H1 (cell line): ENCODE measurements around the gene OR7A10. TPM values are rescaled to one million over a fixed set of nuclear protein-coding genes. Genes with fewer than 3 reads are reported as not detected.

Source experiments
- CTCF ChIA-PET: fragments of 300-600 bp; sonication (Branson Sonifier 250); formaldehyde crosslinking; loops from one replicate; lab custom pipeline; 2021; ENCODE audit not compliant: partially characterized antibody; lab: Charles Lee
- POLR2A ChIA-PET: fragments of 300-600 bp; sonication (Branson Sonifier 250); formaldehyde crosslinking; loops from one replicate; lab custom pipeline; 2021; ENCODE audit warnings: inconsistent platforms; ENCODE audit not compliant: partially characterized antibody; lab: Charles Lee
- DNase-seq, 2 experiments: peaks; one replicate each; pipeline versions ENCODE4 v3.0.0 to v3.0.0-alpha.2; 2010 to 2022; ENCODE audit warnings: low spot score in 2 of 2, low read depth in 1 of 2, mixed read lengths in 1 of 2
- FAIRE-seq: peaks from 2 replicates; lab custom pipeline; 2011; peaks lifted over from hg19 to GRCh38; lab: Jason Lieb, UNC
- H2AFZ ChIP-seq: 2 replicates; pipeline ENCODE4 v1.8.1; 2012; ENCODE audit warnings: low read length, inconsistent platforms
- H2AK5ac ChIP-seq: 2 replicates; pipeline ENCODE4 v1.6.1; 2013; ENCODE audit warnings: low read depth, low read length
- H2BK120ac ChIP-seq: replicated peaks from 2 replicates; pipeline ENCODE3; 2013; ENCODE audit warnings: low read depth, low read length, inconsistent platforms
- H2BK12ac ChIP-seq: 2 replicates; pipeline ENCODE4 v1.6.1; 2013; ENCODE audit warnings: low read depth, low read length
- H2BK15ac ChIP-seq: 2 replicates; pipeline ENCODE4 v1.6.1; 2013; ENCODE audit warnings: low read length
- H2BK20ac ChIP-seq: 2 replicates; pipeline ENCODE4 v1.6.1; 2013; ENCODE audit warnings: low read length
- H2BK5ac ChIP-seq: 2 replicates; pipeline ENCODE4 v1.6.1; 2013; ENCODE audit warnings: low read depth, low read length
- H3K14ac ChIP-seq: 2 replicates; pipeline ENCODE4 v1.6.1; 2013; ENCODE audit warnings: inconsistent platforms; ENCODE audit not compliant: insufficient read length
- H3K18ac ChIP-seq: 2 replicates; pipeline ENCODE4 v1.6.1; 2013; ENCODE audit warnings: low read length; ENCODE audit errors: extremely low read depth
- H3K23ac ChIP-seq: 2 replicates; pipeline ENCODE4 v1.6.1; 2013; ENCODE audit warnings: inconsistent platforms; ENCODE audit not compliant: insufficient read length
- H3K23me2 ChIP-seq: 2 replicates; pipeline ENCODE4 v1.6.1; 2013; ENCODE audit warnings: low read depth, low read length
- H3K27ac ChIP-seq: 2 replicates; pipeline ENCODE4 v1.6.1; 2011; ENCODE audit warnings: low read depth, low read length, inconsistent platforms
- H3K27me3 ChIP-seq, 4 experiments: replicated peaks in 1 of 4; 1 replicate in 1 of 4; 2 replicates in 3 of 4; pipeline versions ENCODE4 v1.6.1 to v1.8.1; 2011 to 2013; ENCODE audit warnings: low read length in 3 of 4, mild to moderate bottlenecking in 3 of 4, inconsistent platforms in 2 of 4, mixed read lengths in 2 of 4, moderate library complexity in 1 of 4; ENCODE audit not compliant: control insufficient read depth in 3 of 4, insufficient read depth in 3 of 4; ENCODE audit errors: extremely low read depth in 1 of 4
- H3K36me3 ChIP-seq, 4 experiments: 2 replicates each; pipeline versions ENCODE4 v1.6.1 to v1.8.1; 2011 to 2013; ENCODE audit warnings: mild to moderate bottlenecking in 4 of 4, low read length in 3 of 4, moderate library complexity in 2 of 4, control low read depth in 1 of 4, inconsistent platforms in 1 of 4; ENCODE audit not compliant: insufficient read depth in 4 of 4, control insufficient read depth in 2 of 4
- H3K4ac ChIP-seq: replicated peaks from 2 replicates; pipeline ENCODE3; 2013; ENCODE audit warnings: low read length, low read depth, mixed read lengths, inconsistent platforms; ENCODE audit not compliant: insufficient read length
- H3K4me1 ChIP-seq, 4 experiments: replicated peaks in 1 of 4; 1 replicate in 1 of 4; 2 replicates in 3 of 4; pipeline versions ENCODE4 v1.6.1 to v1.8.1; 2011 to 2013; ENCODE audit warnings: low read length in 3 of 4, inconsistent platforms in 2 of 4, mixed read lengths in 1 of 4; ENCODE audit not compliant: insufficient read depth in 4 of 4, control insufficient read depth in 3 of 4
- H3K4me2 ChIP-seq, 2 experiments: 2 replicates each; pipeline versions ENCODE4 v1.6.1 to v1.8.1; 2011 to 2013; ENCODE audit warnings: low read depth in 2 of 2, low read length in 2 of 2, control low read depth in 1 of 2, inconsistent platforms in 1 of 2, mild to moderate bottlenecking in 1 of 2; ENCODE audit not compliant: insufficient read depth in 1 of 2
- H3K4me3 ChIP-seq, 4 experiments: fragments of 200-600, 300-600 bp in 1 of 4; sonication (generic), shearing (Covaris generic), sonication (Bioruptor Twin) in 1 of 4; 2 replicates each; pipeline versions ENCODE4 v1.5.1 to v1.8.1; 2011 to 2016; ENCODE audit warnings: low read length in 4 of 4, low read depth in 3 of 4, control low read depth in 2 of 4, inconsistent platforms in 2 of 4, mild to moderate bottlenecking in 2 of 4, mixed read lengths in 1 of 4, moderate library complexity in 1 of 4; ENCODE audit not compliant: insufficient read depth in 2 of 4; ENCODE audit errors: extremely low read depth in 1 of 4
- H3K56ac ChIP-seq: replicated peaks from 2 replicates; pipeline ENCODE3; 2013; ENCODE audit warnings: low read depth, mild to moderate bottlenecking, mixed read lengths, low read length, inconsistent platforms; ENCODE audit not compliant: insufficient read length
- H3K79me1 ChIP-seq: 2 replicates; pipeline ENCODE4 v1.6.1; 2013; ENCODE audit warnings: low read depth, low read length, control low read depth
- H3K79me2 ChIP-seq, 2 experiments: 2 replicates each; pipeline versions ENCODE4 v1.6.1 to v1.8.1; 2012 to 2013; ENCODE audit warnings: low read length in 2 of 2, mild to moderate bottlenecking in 2 of 2, inconsistent platforms in 1 of 2; ENCODE audit not compliant: insufficient read depth in 2 of 2, control insufficient read depth in 1 of 2
- H3K9ac ChIP-seq, 4 experiments: replicated peaks in 1 of 4; 1 replicate in 1 of 4; 2 replicates in 3 of 4; pipeline versions ENCODE4 v1.6.1 to v1.8.1; 2011 to 2013; ENCODE audit warnings: low read depth in 3 of 4, low read length in 3 of 4, control low read depth in 2 of 4, mild to moderate bottlenecking in 2 of 4, moderate library complexity in 2 of 4, inconsistent platforms in 1 of 4; ENCODE audit errors: extremely low read depth in 1 of 4
- H3K9me3 ChIP-seq, 2 experiments: 2 replicates each; pipeline versions ENCODE4 v1.6.1 to v1.8.1; 2012 to 2013; ENCODE audit warnings: mild to moderate bottlenecking in 2 of 2, moderate library complexity in 2 of 2, control low read depth in 1 of 2, inconsistent platforms in 1 of 2, low read depth in 1 of 2, low read length in 1 of 2, mixed read lengths in 1 of 2; ENCODE audit not compliant: insufficient read depth in 2 of 2
- H4K20me1 ChIP-seq, 2 experiments: replicated peaks in 1 of 2; 2 replicates each; pipeline versions ENCODE3 to v1.8.1; 2011 to 2013; ENCODE audit warnings: inconsistent platforms in 2 of 2, low read length in 2 of 2, mild to moderate bottlenecking in 1 of 2; ENCODE audit not compliant: insufficient read depth in 2 of 2, control insufficient read depth in 1 of 2
- H4K5ac ChIP-seq: 2 replicates; pipeline ENCODE4 v1.6.1; 2013; ENCODE audit warnings: low read length, low read depth, mixed read lengths, inconsistent platforms; ENCODE audit not compliant: insufficient read length
- H4K8ac ChIP-seq: 2 replicates; pipeline ENCODE4 v1.8.0; 2013; ENCODE audit warnings: mild to moderate bottlenecking, moderate library complexity, low read length, inconsistent platforms; ENCODE audit not compliant: insufficient read depth; ENCODE audit errors: extremely low read depth
- H4K91ac ChIP-seq: replicated peaks from 2 replicates; pipeline ENCODE3; 2013; ENCODE audit warnings: low read length, mixed read lengths, inconsistent platforms; ENCODE audit not compliant: insufficient read length
- ATF3 ChIP-seq: IDR thresholded peaks from 2 replicates; pipeline ENCODE4 v1.6.1; 2011; ENCODE audit warnings: low read depth, mild to moderate bottlenecking, low read length; ENCODE audit not compliant: insufficient read depth
- BACH1 ChIP-seq: IDR thresholded peaks from 2 replicates; pipeline ENCODE4 v1.6.1; 2012; ENCODE audit warnings: low read length, improper control_type of control experiment
- GTF2F1 ChIP-seq: IDR thresholded peaks from 2 replicates; pipeline ENCODE4 v1.6.1; 2012; ENCODE audit warnings: low read depth, low read length, improper control_type of control experiment, borderline replicate concordance
- HDAC2 ChIP-seq, 2 experiments: fragments of 300-600 bp in 1 of 2; sonication (generic) in 1 of 2; IDR thresholded peaks; 2 replicates each; pipeline ENCODE4 v1.6.1; 2011 to 2012; ENCODE audit warnings: low read depth in 2 of 2, low read length in 2 of 2, mild to moderate bottlenecking in 2 of 2, moderate library complexity in 2 of 2, borderline replicate concordance in 1 of 2, inconsistent platforms in 1 of 2
- HDAC6 ChIP-seq: IDR thresholded peaks from one replicate; pipeline ENCODE4 v1.7.1; 2012; ENCODE audit warnings: low read depth, mild to moderate bottlenecking, inconsistent platforms, low read length, moderate library complexity
- NANOG ChIP-seq: IDR thresholded peaks from 2 replicates; pipeline ENCODE4 v1.6.1; 2011; ENCODE audit warnings: low read length, low read depth, mild to moderate bottlenecking, inconsistent platforms; ENCODE audit not compliant: insufficient read depth, poor library complexity, severe bottlenecking
- RNF2 ChIP-seq: fragments of 200-900, 300-1000 bp; sonication (generic); IDR thresholded peaks from 2 replicates; pipeline ENCODE4 v1.7.1; 2016; ENCODE audit warnings: borderline replicate concordance, low read depth, mild to moderate bottlenecking, antibody characterized with exemption, low read length; ENCODE audit not compliant: poor library complexity, severe bottlenecking; ENCODE audit errors: missing control alignments
- SIN3A ChIP-seq, 2 experiments: IDR thresholded peaks in 1 of 2; conservative IDR thresholded peaks in 1 of 2; 2 replicates each; pipeline ENCODE4 v1.6.1; 2011 to 2012; ENCODE audit warnings: low read length in 2 of 2, improper control_type of control experiment in 1 of 2, low read depth in 1 of 2, mild to moderate bottlenecking in 1 of 2
- SIRT6 ChIP-seq: IDR thresholded peaks from one replicate; pipeline ENCODE4 v1.7.1; 2012; ENCODE audit warnings: low read length, inconsistent platforms
- SIX5 ChIP-seq: IDR thresholded peaks from 2 replicates; pipeline ENCODE4 v1.6.1; 2011; ENCODE audit warnings: mild to moderate bottlenecking, low read depth, low read length
- SP1 ChIP-seq: IDR thresholded peaks from 2 replicates; pipeline ENCODE4 v1.6.1; 2011; ENCODE audit warnings: low read depth, low read length
- TCF12 ChIP-seq: IDR thresholded peaks from 2 replicates; pipeline ENCODE4 v1.6.1; 2011; ENCODE audit warnings: low read depth, mild to moderate bottlenecking, low read length
- TEAD4 ChIP-seq: IDR thresholded peaks from 2 replicates; pipeline ENCODE4 v1.6.1; 2012; ENCODE audit warnings: low read depth, low read length, inconsistent platforms, mixed read lengths
- WGBS, 2 experiments: shearing (Covaris generic) in 1 of 2; methylation state at CpG; one replicate each; pipeline versions ENCODE4 v1.1.6 to v1.1.7; 2013 to 2015; ENCODE audit warnings: low lambda C conversion rate in 2 of 2, mixed read lengths in 2 of 2, inconsistent platforms in 1 of 2, low coverage in 1 of 2, missing lambda C conversion rate in 1 of 2; ENCODE audit not compliant: insufficient replicate concordance in 2 of 2, insufficient coverage in 1 of 2, insufficient read length in 1 of 2; ENCODE audit errors: extremely low coverage in 1 of 2, missing lambda C conversion rate in 1 of 2; 5-methylcytosine and 5-hydroxymethylcytosine counted together
- polyA plus RNA-seq, 7 experiments: library from polyadenylated mRNA; depleted of rRNA in 3 of 7; stranded (reverse) in 5 of 7; unstranded in 2 of 7; fragments of >200 nt in 5 of 7; fragments of 200-250 nt in 2 of 7; gene quantifications; 1 replicate in 5 of 7; 2 replicates in 1 of 7; 4 replicates in 1 of 7; pipeline versions ENCODE4 v1.2.1 to v1.2.3, GENCODE V29; 2011 to 2013; ENCODE audit warnings: missing spikeins in 2 of 7, mixed read lengths in 2 of 7
- total RNA-seq: library from RNA; stranded (reverse); fragmentation: NEBNext Ultra II Directional; extraction: Animal tissue kit (Norgen Biotek cat#: 25700); gene quantifications from 2 replicates; pipeline ENCODE4 v1.2.1, GENCODE V29; 2021

The OR7A10 gene
- total and polyA plus RNA-seq, 2 of the 8 experiments (the other 6 are each of a cell fraction or from before 2014, with no cell fraction given): not detected

GRCh38 chr19:14843169-14843568 lies 5.6 kb downstream of the OR7A10 start:
- POLR2A ChIA-PET: no interaction called here
- H3K23ac ChIP-seq: no peak overlapping the region
- no peak overlapping the region for H3K4me2 ChIP-seq
- no peaks in the 10 kb centered on the region for H3K79me2 ChIP-seq
- H4K5ac ChIP-seq: no peak overlapping the region
- no peak overlapping the region for H3K4ac ChIP-seq
- H4K8ac ChIP-seq: no peak overlapping the region
- FAIRE-seq (no peak), DNase-seq (no peak)
- no peak overlapping the region for H2BK20ac ChIP-seq
- H3K79me1 ChIP-seq: no peaks in the 10 kb centered on the region
- H3K9me3 ChIP-seq: peaks cover 58 to 70% of the 10 kb centered on the region in 2 experiments
- no peak overlapping the region for H3K27ac ChIP-seq
- no peaks in the 10 kb centered on the region for H3K27me3 ChIP-seq
- H2BK12ac ChIP-seq: no peak overlapping the region
- H2AK5ac ChIP-seq: no peak overlapping the region
- no peak overlapping the region for H2BK5ac ChIP-seq
- no peak overlapping the region for H2BK15ac ChIP-seq
- no peak overlapping the region for H3K9ac ChIP-seq
- H2BK120ac ChIP-seq: no peak overlapping the region
- no peak overlapping the region for H4K91ac ChIP-seq
- WGBS, 2 experiments: 49% methylated on average over 2 of the region's 2 CpGs; no CpG with 5 or more reads in 1 of the 2 experiments
- no peak overlapping the region for H3K4me3 ChIP-seq
- H3K56ac ChIP-seq: no peak overlapping the region
- H4K20me1 ChIP-seq: no peaks in the 10 kb centered on the region
- no peak overlapping the region for H3K14ac ChIP-seq
- H2AFZ ChIP-seq: no peak overlapping the region
- CTCF ChIA-PET: no interaction called here
- H3K4me1 ChIP-seq: no peaks in the 10 kb centered on the region
- H3K18ac ChIP-seq: no peak overlapping the region
- no peaks in the 10 kb centered on the region for H3K36me3 ChIP-seq
- no peaks in the 10 kb centered on the region for H3K23me2 ChIP-seq
- TF ChIP-seq SIX5 (no peak), ATF3 (no peak), TCF12 (no peak), SIRT6 (no peak), RNF2 (no peak), HDAC6 (no peak), BACH1 (no peak), NANOG (no peak), SP1 (no peak), SIN3A (conservative IDR thresholded peaks at IDR 0.05 in 1 of 2, IDR thresholded peaks at IDR 0.05 in 1 of 2; ENCODE audit: low read depth in 1 of 2, low read length in 2 of 2) (no peak), TEAD4 (no peak), HDAC2 (IDR thresholded peaks at IDR 0.05; ENCODE audit: borderline replicate concordance in 1 of 2, low read depth in 2 of 2, low read length in 2 of 2) (no peak), GTF2F1 (no peak)
